DND-41 (cell line): Measurements from ENCODE around the gene CFAP61.

Source experiments
- ATAC-seq: fragments of 200-7000 bp; cut with Tn5 transposase; 3 replicates; pipeline ENCODE4 v1.9.1; 2021; ENCODE audit warnings: low read depth; ENCODE audit not compliant: insufficient read depth
- DNase-seq: peaks from one replicate; pipeline ENCODE4 v3.0.0-alpha.2; 2020
- H2AFZ ChIP-seq: 2 replicates; pipeline ENCODE4 v1.6.0; 2012; ENCODE audit warnings: low read depth, low read length
- H3K27ac ChIP-seq: 2 replicates; pipeline ENCODE4 v1.5.1; 2012; ENCODE audit warnings: low read length, inconsistent platforms
- H3K27me3 ChIP-seq: fragments of 200-600 bp; sonication (generic); 2 replicates; pipeline ENCODE4 v1.6.0; 2012; ENCODE audit warnings: low read length, mild to moderate bottlenecking, inconsistent platforms; ENCODE audit not compliant: insufficient read depth, poor library complexity
- H3K36me3 ChIP-seq: 2 replicates; pipeline ENCODE4 v1.5.1; 2012; ENCODE audit warnings: low read length, inconsistent platforms; ENCODE audit not compliant: insufficient read depth
- H3K4me1 ChIP-seq: 2 replicates; pipeline ENCODE4 v1.5.1; 2012; ENCODE audit warnings: mild to moderate bottlenecking, low read length; ENCODE audit not compliant: insufficient read depth
- H3K4me2 ChIP-seq: 2 replicates; pipeline ENCODE4 v1.6.0; 2012; ENCODE audit warnings: mild to moderate bottlenecking, moderate library complexity, low read length, inconsistent platforms; ENCODE audit not compliant: insufficient read depth
- H3K4me3 ChIP-seq, 2 experiments: fragments of 200-600 bp in 1 of 2; shearing (Covaris generic) in 1 of 2; 2 replicates each; pipeline ENCODE4 v1.5.1; 2012 to 2016; ENCODE audit warnings: inconsistent platforms in 2 of 2, low read length in 2 of 2, mild to moderate bottlenecking in 2 of 2, low read depth in 1 of 2, moderate library complexity in 1 of 2
- H3K79me2 ChIP-seq: 2 replicates; pipeline ENCODE4 v1.6.0; 2012; ENCODE audit warnings: low read length, inconsistent platforms; ENCODE audit not compliant: insufficient read depth
- H3K9ac ChIP-seq: 2 replicates; pipeline ENCODE4 v1.6.0; 2012; ENCODE audit warnings: low read depth, mild to moderate bottlenecking, inconsistent platforms, low read length, moderate library complexity
- H3K9me3 ChIP-seq: 2 replicates; pipeline ENCODE4 v1.5.1; 2012; ENCODE audit warnings: low read length, moderate library complexity, mild to moderate bottlenecking, inconsistent platforms; ENCODE audit not compliant: insufficient read depth, severe bottlenecking
- H4K20me1 ChIP-seq: 2 replicates; pipeline ENCODE4 v1.6.0; 2012; ENCODE audit warnings: low read length; ENCODE audit not compliant: insufficient read depth
- EZH2 ChIP-seq: IDR thresholded peaks from 3 replicates; pipeline ENCODE4 v1.6.1; 2012; ENCODE audit warnings: borderline replicate concordance, low read depth, mild to moderate bottlenecking, moderate library complexity, low read length, inconsistent platforms; ENCODE audit not compliant: severe bottlenecking
- TF ChIP-seq, protein P1 (sequence below): IDR thresholded peaks from 2 replicates; pipeline ENCODE4 v1.5.1; 2012; ENCODE audit warnings: borderline replicate concordance, low read length, moderate library complexity, mild to moderate bottlenecking; ENCODE audit not compliant: poor library complexity, severe bottlenecking; ENCODE audit errors: extremely low read depth

The CFAP61 gene

DNA sequence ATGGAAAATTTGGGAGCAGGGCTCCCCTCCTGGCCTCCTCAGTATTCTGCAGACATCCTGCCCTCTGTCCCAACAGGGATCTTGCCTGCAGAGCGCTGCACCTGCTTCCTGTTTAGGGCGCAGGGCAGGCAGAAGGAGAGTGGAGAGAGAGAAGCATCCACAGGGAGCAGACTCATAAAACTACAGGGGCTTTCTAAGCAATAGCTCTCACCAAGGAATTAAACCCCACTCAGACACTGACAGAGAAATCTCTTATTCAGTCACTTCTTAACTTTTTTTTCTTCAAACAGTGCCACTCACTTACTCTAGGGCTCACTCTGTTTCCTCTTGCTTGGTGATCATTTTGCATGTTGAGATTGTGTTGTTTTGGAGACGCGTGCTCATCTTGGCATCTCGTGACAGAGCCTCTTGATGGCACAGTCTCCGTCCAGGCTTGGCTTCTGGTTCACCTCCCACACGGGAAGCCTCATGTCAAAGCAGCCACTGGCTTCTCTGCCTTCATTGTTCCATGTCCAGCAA, 162.5 kb downstream of the CFAP61 start:
- TF ChIP-seq, protein P1, sequence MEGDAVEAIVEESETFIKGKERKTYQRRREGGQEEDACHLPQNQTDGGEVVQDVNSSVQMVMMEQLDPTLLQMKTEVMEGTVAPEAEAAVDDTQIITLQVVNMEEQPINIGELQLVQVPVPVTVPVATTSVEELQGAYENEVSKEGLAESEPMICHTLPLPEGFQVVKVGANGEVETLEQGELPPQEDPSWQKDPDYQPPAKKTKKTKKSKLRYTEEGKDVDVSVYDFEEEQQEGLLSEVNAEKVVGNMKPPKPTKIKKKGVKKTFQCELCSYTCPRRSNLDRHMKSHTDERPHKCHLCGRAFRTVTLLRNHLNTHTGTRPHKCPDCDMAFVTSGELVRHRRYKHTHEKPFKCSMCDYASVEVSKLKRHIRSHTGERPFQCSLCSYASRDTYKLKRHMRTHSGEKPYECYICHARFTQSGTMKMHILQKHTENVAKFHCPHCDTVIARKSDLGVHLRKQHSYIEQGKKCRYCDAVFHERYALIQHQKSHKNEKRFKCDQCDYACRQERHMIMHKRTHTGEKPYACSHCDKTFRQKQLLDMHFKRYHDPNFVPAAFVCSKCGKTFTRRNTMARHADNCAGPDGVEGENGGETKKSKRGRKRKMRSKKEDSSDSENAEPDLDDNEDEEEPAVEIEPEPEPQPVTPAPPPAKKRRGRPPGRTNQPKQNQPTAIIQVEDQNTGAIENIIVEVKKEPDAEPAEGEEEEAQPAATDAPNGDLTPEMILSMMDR: no peak
- no peaks in the 10 kb centered on the region for H3K9me3 ChIP-seq
- DNase-seq (no peak), ATAC-seq (no peak)
- H4K20me1 ChIP-seq: no peaks in the 10 kb centered on the region
- H2AFZ ChIP-seq: no peak overlapping the region
- no peak overlapping the region for H3K27ac ChIP-seq
- H3K4me2 ChIP-seq: no peak overlapping the region
- H3K9ac ChIP-seq: no peak overlapping the region
- no peaks in the 10 kb centered on the region for H3K36me3 ChIP-seq
- peaks cover 9% of the 10 kb centered on the region for H3K27me3 ChIP-seq
- no peaks in the 10 kb centered on the region for H3K4me1 ChIP-seq
- H3K79me2 ChIP-seq: no peaks in the 10 kb centered on the region
- H3K4me3 ChIP-seq: no peak overlapping the region

DNA sequence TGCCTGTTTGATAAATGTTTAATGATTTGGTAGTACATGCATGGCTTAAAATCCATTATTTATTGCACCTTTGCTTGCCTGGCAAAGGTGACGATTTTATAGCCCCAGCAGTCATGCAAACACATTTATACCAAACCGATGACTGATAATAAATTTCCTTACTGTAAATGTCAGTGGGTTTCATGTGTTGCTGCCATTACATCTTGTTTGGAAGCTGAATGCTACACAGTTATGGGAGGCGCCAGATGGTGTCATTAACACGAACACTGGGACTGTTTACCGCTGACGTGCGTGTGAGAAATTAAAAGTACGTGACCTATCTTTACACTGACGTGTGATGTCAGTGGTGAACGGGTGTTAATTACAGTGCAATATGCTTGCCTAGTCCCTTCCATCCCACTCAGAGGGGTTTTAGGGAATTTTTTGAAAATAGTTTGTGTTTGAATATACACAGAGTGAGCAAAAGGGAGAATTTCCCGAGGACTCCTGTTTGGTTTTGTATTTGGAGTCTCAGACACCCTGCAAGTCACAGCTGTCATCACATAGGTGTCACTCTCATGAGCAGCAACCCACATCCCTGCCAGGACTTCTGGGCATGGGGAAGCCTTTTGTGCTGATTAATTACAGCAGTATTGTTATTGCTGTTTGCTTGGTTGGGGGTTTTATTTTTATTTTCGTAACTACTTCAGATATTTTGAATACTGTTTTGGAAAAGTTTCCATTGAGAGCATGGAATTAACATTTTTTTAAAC, 163.8 kb downstream of the CFAP61 start:
- Histone ChIP-seq H3K9me3 (no peaks in the 10 kb centered on the region), H3K9ac (no peak overlapping the region), H3K27me3 (no peaks in the 10 kb centered on the region), H3K4me2 (no peak overlapping the region), H3K4me1 (no peaks in the 10 kb centered on the region), H4K20me1 (no peaks in the 10 kb centered on the region), H3K27ac (no peak overlapping the region), H3K79me2 (no peaks in the 10 kb centered on the region), H2AFZ (no peak overlapping the region), H3K4me3 (no peak overlapping the region), H3K36me3 (no peaks in the 10 kb centered on the region)
- no peak for ATAC-seq
- no peak for TF ChIP-seq EZH2
- TF ChIP-seq, protein P1: no peak
- no peak for DNase-seq

DNA sequence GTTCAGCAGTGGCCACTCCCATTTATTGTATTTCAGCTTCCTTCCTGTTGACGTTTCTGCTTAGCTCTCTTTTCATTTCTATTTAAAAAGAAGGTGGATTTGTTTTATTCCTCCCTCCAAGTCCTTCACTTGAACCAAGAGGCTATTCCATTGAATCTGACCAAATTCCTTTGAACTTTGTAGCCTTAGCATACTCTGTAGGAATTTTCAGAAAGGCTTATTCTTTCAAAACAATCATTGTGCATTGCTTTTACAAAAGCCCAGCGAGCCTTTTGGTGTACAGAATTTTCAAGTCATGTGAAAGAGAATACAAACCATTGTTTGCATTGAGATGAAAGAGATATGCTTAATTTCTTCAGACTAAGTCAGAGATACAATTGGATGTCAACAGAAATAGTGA, 164.6 kb downstream of the CFAP61 start:
- H3K9me3 ChIP-seq: no peaks in the 10 kb centered on the region
- no peaks in the 10 kb centered on the region for H3K79me2 ChIP-seq
- TF ChIP-seq, protein P1: no peak
- TF ChIP-seq EZH2: no peak
- H3K9ac ChIP-seq: no peak overlapping the region
- no peaks in the 10 kb centered on the region for H3K4me1 ChIP-seq
- ATAC-seq (no peak), DNase-seq (no peak)
- H3K36me3 ChIP-seq: no peaks in the 10 kb centered on the region
- no peaks in the 10 kb centered on the region for H3K27me3 ChIP-seq
- H3K4me2 ChIP-seq: no peak overlapping the region
- no peak overlapping the region for H2AFZ ChIP-seq
- no peak overlapping the region for H3K4me3 ChIP-seq
- no peak overlapping the region for H3K27ac ChIP-seq
- H4K20me1 ChIP-seq: no peaks in the 10 kb centered on the region
